ENCODE measurements around the gene TSPAN13.

DNA sequence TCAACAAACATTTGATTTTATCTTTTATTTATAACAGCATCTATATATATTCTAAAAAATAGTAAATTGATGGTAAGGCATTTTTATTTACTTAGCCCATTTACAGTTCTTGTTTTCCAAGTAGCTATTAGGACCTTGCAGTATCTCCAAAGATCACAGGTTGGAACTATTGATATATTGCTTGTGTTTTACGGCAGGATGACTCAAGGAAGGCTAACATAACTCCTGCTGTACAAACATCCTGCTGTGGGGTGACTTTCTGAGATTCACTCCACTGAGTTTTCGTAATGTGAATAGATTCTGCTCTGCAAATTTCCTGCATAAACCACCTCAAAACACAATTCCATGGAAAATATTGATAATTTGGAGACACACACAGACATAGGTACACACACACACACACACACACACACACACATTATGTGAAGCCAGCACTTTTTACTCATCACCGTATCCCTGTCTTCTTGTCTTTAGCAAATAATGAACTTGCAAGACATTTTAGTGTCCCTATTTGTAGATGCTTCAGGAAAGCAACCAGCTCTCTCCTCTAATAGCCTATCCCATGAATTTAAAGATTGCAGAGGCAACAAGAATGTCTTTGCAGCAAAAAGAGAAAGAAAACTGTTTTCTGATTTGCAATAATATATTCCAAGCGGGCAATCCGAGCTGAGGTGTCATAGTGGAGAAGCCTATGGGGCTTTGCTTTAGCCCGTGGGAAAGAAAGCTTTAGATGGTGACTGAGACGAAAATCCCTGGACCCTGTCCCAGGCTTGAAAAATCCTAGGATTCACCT, 50.5 kb downstream of the TSPAN13 start:
- no peak for TF ChIP-seq CTCF (IDR thresholded peaks at IDR 0.05)
- no peak for TF ChIP-seq ZFX (IDR thresholded peaks at IDR 0.05; ENCODE audit: borderline replicate concordance)
